ENCODE results near the gene CLSTN1.

The CLSTN1 gene

DNA sequence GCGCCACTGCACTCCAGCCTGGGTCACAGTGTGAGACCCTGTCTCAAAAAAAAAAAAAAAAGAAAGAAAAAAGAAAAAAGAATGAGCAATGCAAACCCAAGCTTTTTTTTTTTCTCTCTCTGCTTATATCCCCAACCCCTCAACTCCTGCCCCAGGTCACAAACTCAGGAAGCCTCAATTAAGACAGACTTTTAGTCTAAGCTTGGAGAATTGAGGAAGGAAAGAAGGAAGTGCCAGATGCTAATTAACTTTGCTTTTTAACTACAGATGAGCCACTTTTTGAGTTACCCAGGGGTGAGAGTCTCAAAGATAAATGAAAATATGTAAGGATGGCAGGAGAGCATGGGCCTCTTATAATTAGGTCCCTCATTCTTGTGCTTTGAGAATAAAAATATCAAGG, 139.0 kb downstream of the CLSTN1 start:
- in situ Hi-C loops (cut with HindIII; ENCODE audit: low pct_ligation_motif_present, low pct_unique_long_range_greater_than_20kb, low sequenced_read_pairs) = no loop called here
- DNase-seq = no peak

DNA sequence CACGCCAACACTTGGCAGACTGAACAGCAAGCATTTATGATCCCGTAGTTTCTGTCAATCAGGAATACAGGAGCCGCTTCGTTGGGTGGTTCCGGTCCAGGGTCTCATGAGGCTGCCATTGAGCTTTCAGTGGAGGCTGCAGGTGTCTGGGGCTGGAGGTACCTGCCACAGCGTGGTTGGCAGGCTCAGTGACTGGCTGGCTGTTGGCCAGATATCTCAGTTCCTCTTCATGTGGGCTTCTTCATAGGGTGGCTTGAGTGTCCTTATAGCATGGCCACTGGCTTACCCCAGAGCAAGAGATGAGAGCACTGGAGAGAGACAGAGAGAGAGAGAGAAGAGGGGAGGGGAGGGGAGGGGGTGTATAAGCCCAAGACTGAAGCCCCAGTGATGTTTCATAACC, 142.9 kb downstream of the CLSTN1 start:
- no peak for DNase-seq
- in situ Hi-C loops (cut with HindIII; ENCODE audit: low pct_ligation_motif_present, low pct_unique_long_range_greater_than_20kb, low sequenced_read_pairs) = no loop called here

DNA sequence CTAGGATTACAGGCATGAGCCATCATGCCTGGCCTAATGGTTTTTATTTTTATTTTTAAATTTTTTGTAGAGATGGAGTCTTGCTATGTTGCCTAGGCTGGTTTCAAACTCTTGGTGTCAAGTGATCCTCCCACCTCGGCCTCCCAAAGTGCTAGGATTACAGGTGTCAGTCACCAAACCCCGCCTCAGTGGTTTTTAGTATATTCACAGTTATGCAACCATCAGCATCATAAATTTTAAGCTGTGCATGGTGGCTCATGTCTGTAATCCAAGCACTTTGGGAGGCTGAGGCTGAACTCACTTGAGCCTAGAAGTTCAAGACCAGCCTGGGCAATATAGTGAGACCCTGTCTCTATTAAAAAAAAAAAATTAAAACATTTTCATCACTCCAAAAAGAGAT, 143.7 kb downstream of the CLSTN1 start:
- no peak for DNase-seq
- in situ Hi-C loops (cut with HindIII; ENCODE audit: low pct_ligation_motif_present, low pct_unique_long_range_greater_than_20kb, low sequenced_read_pairs) = no loop called here
